Adrenal gland (tissue), 12 donors: ENCODE measurements around the gene CPSF7. TPM values are rescaled to one million over a fixed set of nuclear protein-coding genes. Genes with fewer than 3 reads are reported as not detected.

ENCODE experiments used
- DNase-seq, 7 donors: peaks; one replicate each; pipeline ENCODE4 v3.0.0-alpha.2; 2019 to 2020
- H3K27ac ChIP-seq, 5 donors: fragments of 200-600 bp; sonication (generic) in 4 of 5; 1 replicate in 3 of 5; 2 replicates in 2 of 5; pipeline versions ENCODE4 v1.5.1 to v1.8.0; 2016 to 2020; ENCODE audit warnings: mild to moderate bottlenecking in 1 of 5
- H3K27me3 ChIP-seq: fragments of 200-600 bp; 2 replicates; pipeline ENCODE4 v1.8.0; 2021
- H3K36me3 ChIP-seq, 2 donors: fragments of 200-600 bp; replicated peaks in 1 of 2; 1 replicate in 1 of 2; 2 replicates in 1 of 2; pipeline versions ENCODE4 v1.5.1 to v1.8.0; 2018 to 2022
- H3K4me1 ChIP-seq, 2 donors: fragments of 200-600 bp; replicated peaks in 1 of 2; 1 replicate in 1 of 2; 2 replicates in 1 of 2; pipeline versions ENCODE4 v1.5.1 to v1.8.0; 2018 to 2021
- H3K4me3 ChIP-seq, 4 donors: fragments of 200-600 bp; sonication (generic) in 3 of 4; one replicate each; pipeline ENCODE4 v1.5.1; 2016 to 2018
- H3K9me3 ChIP-seq, 3 donors: fragments of 200-600 bp; sonication (generic) in 1 of 3; replicated peaks in 1 of 3; 1 replicate in 2 of 3; 2 replicates in 1 of 3; pipeline versions ENCODE4 v1.5.1 to v1.8.0; 2016 to 2021
- CTCF ChIP-seq, 6 experiments: fragments of 450-650 bp in 4 of 6; fragments of 200-600 bp in 2 of 6; sonication (generic) in 1 of 6; IDR thresholded peaks; 1 replicate in 5 of 6; 2 replicates in 1 of 6; pipeline versions ENCODE4 v1.5.1 to v1.8.0; 2016 to 2021; ENCODE audit warnings: antibody characterized with exemption in 6 of 6, mild to moderate bottlenecking in 2 of 6, moderate library complexity in 1 of 6
- POLR2A ChIP-seq, 2 donors: fragments of 450-650 bp; IDR thresholded peaks; one replicate each; pipeline ENCODE4 v1.6.1; 2017; ENCODE audit warnings: antibody characterized with exemption in 2 of 2, mild to moderate bottlenecking in 2 of 2, moderate library complexity in 1 of 2
- WGBS, 4 donors: extraction: QIAGEN DNeasy Blood & Tissue Kit in 2 of 4; methylation state at CpG; one replicate each; pipeline versions ENCODE4 v1.1.5 to v1.1.7; 2013 to 2017; 5-methylcytosine and 5-hydroxymethylcytosine counted together
- intact Hi-C, 2 donors: fragments of 100-400 bp; cut with DNase I; formaldehyde crosslinking; loops; one replicate each; pipeline versions ENCODE4 v1.14.1 to v1.15.0; 2022 to 2023
- polyA plus RNA-seq, 3 donors: library from polyadenylated mRNA; stranded (reverse); fragments of 200-250 nt in 2 of 3; fragments of 350-450 nt in 1 of 3; fragmentation: Illumina TruSeq in 1 of 3; extraction: RNeasy Lipid Tissue Mini Kit (QIAGEN cat#74804) in 1 of 3; gene quantifications; one replicate each; pipeline ENCODE4 v1.2.3, GENCODE V29; 2013 to 2014
- total RNA-seq, 9 donors: library from RNA; depleted of rRNA in 4 of 9; stranded (reverse); fragments of >200 nt in 4 of 9; fragments of 120-200 nt in 1 of 9; fragmentation: NEBNext Ultra II Directional in 1 of 9; extraction: Animal tissue kit (Norgen Biotek cat#: 25700) in 1 of 9; gene quantifications; one replicate each; pipeline versions ENCODE4 v1.1.0 to v1.2.4, GENCODE V29; 2013 to 2023
- donor health status: healthy with polysubstance abuse.
- donor health status: Bipolar disorder and iron deficiency.
- donor health status: DM: yes; HTN: yes; CAD: no.
- donor health status: DM: no; HTN: no; CAD: no.
- donor health status: DM: no; HTN: no; CAD: no.
- donor health status: DM: yes; HTN: yes; CAD: no.

CPSF7 gene
- total and polyA plus RNA-seq, 12 donors = 24.6 to 93.5 (median 71.9) TPM

GRCh38 chr11:61372659-61373420 lies 56.9 kb downstream of the CPSF7 start:
- H3K4me3 ChIP-seq = no peak overlapping the region
- peaks cover 38 to 67% of the 10 kb centered on the region in 2 donors for H3K4me1 ChIP-seq
- no peak for DNase-seq
- no peaks in the 10 kb centered on the region for H3K9me3 ChIP-seq
- no peak for TF ChIP-seq CTCF (IDR thresholded peaks at IDR 0.05)
- peak overlapping the region in 4 of 5 donors; percentile 15 to 64 (median 42) for H3K27ac ChIP-seq
- WGBS, 4 donors = 51 to 64% (median 54%) methylated on average over 8 of the region's 8 CpGs
- intact Hi-C loops = no loop called here
- no peaks in the 10 kb centered on the region for H3K27me3 ChIP-seq
- peaks cover 0 to 20% of the 10 kb centered on the region in 2 donors for H3K36me3 ChIP-seq

GRCh38 chr11:61370349-61371005 lies 59.3 kb downstream of the CPSF7 start:
- TF ChIP-seq CTCF (IDR thresholded peaks at IDR 0.05) (no peak), POLR2A (IDR thresholded peaks at IDR 0.05) (no peak)
- H3K9me3 ChIP-seq = no peaks in the 10 kb centered on the region
- peaks cover 51 to 72% of the 10 kb centered on the region in 2 donors for H3K4me1 ChIP-seq
- DNase-seq = no peak
- 81 to 91% (median 85%) methylated on average over 8 of the region's 8 CpGs for WGBS, 4 donors
- intact Hi-C loops = no loop called here
- no peaks in the 10 kb centered on the region for H3K27me3 ChIP-seq
- H3K4me3 ChIP-seq = no peak overlapping the region
- H3K36me3 ChIP-seq = peaks cover 0 to 39% of the 10 kb centered on the region in 2 donors
- H3K27ac ChIP-seq = peak overlapping the region; percentile 61 to 98 (median 86)

GRCh38 chr11:61369372-61370348 lies 60.1 kb downstream of the CPSF7 start:
- intact Hi-C loops = no loop called here
- DNase-seq = peak; percentile 80 to 97 (median 95)
- WGBS, 4 donors = 42 to 57% (median 51%) methylated on average over 8 to 9 of the region's 9 CpGs
- no peak overlapping the region for H3K4me3 ChIP-seq
- H3K36me3 ChIP-seq = peaks cover 0 to 45% of the 10 kb centered on the region in 2 donors
- no peaks in the 10 kb centered on the region for H3K9me3 ChIP-seq
- peaks cover 51 to 76% of the 10 kb centered on the region in 2 donors for H3K4me1 ChIP-seq
- TF ChIP-seq CTCF (IDR thresholded peaks at IDR 0.05) (no peak), POLR2A (IDR thresholded peaks at IDR 0.05) (peak in 1 of 2 donors; percentile 42)
- peak overlapping the region; percentile 61 to 98 (median 86) for H3K27ac ChIP-seq
- no peaks in the 10 kb centered on the region for H3K27me3 ChIP-seq
